Measurements from ENCODE around the gene DBNDD1. TPM values are rescaled to one million over a fixed set of nuclear protein-coding genes. Genes with fewer than 3 reads are reported as not detected.

The DBNDD1 gene
- polyA plus RNA-seq, 1 of the 3 experiments (the other 2 are of a cell fraction) = 27.9 TPM

- TF ChIP-seq PBX3 (IDR thresholded peaks at IDR 0.05) (no peak), EP300 (IDR thresholded peaks at IDR 0.05; ENCODE audit: borderline replicate concordance in 1 of 2, low read depth in 1 of 2, low read length in 1 of 2) (peak in 1 of 2 experiments; percentile 49; a peak in 1 of 4 replicates), CTCF (IDR thresholded peaks at IDR 0.05) (no peak)
- H3K36me3 ChIP-seq (replicated peaks in 1 of 2; ENCODE audit: control insufficient read depth in 1 of 2, insufficient read depth in 2 of 2, low read length in 1 of 2) = no peaks in the 10 kb centered on the region
- H3K79me2 ChIP-seq (ENCODE audit: insufficient read depth) = peaks cover 23% of the 10 kb centered on the region
- peaks cover 23% of the 10 kb centered on the region for H3F3A ChIP-seq (replicated peaks; ENCODE audit: insufficient read depth)
- no peaks in the 10 kb centered on the region for H3K9me3 ChIP-seq
- ChIA-PET POLR2A (interaction anchor here (1.6 to 2.4 kb wide), 4 partner anchors 10 to 98 kb away, joined by 4 to 11 read pairs (median 7); partner anchors contain the start of gene TUBB3), CTCF (interaction anchor here (0.8 to 2.9 kb wide), 9 partner anchors 9 to 315 kb away, joined by 3 to 13 read pairs (median 4); partner anchors contain the start of gene TUBB3)
- no peaks in the 10 kb centered on the region for H3K9me2 ChIP-seq
- H3K9ac ChIP-seq = peak overlapping the region; percentile 80; the same call in 1 of the 2 replicates
- peaks cover 20 to 39% of the 10 kb centered on the region in 2 experiments for H3K4me1 ChIP-seq (ENCODE audit: control insufficient read depth in 1 of 2, insufficient read depth in 2 of 2, low read depth in 1 of 2, low read length in 1 of 2)
- WGBS (ENCODE audit: low lambda C conversion rate) = 65% methylated on average over 2 of the region's 2 CpGs
- H4K20me1 ChIP-seq (ENCODE audit: insufficient read depth) = no peaks in the 10 kb centered on the region
- no peak overlapping the region; a peak in 1 of 4 replicates for H3K4me3 ChIP-seq (ENCODE audit: low read depth in 2 of 2, low read length in 1 of 2)
- no peaks in the 10 kb centered on the region for H3K27me3 ChIP-seq (ENCODE audit: insufficient read depth)
- peak overlapping the region; percentile 96; the same call in 1 of the 2 replicates for H2AFZ ChIP-seq (ENCODE audit: low read depth)
- H3K4me2 ChIP-seq = peak overlapping the region; percentile 93
- H3K27ac ChIP-seq (ENCODE audit: low read depth in 2 of 2, low read length in 1 of 2) = peak overlapping the region; percentile 62 to 88
- peak; percentile 66 for DNase-seq
Observed at GRCh38 chr16:90020838-90021382, 1.7 kb upstream of the DBNDD1 start.

- Histone ChIP-seq H4K20me1 (ENCODE audit: insufficient read depth) (no peaks in the 10 kb centered on the region), H3K9me2 (no peaks in the 10 kb centered on the region), H3K79me2 (ENCODE audit: insufficient read depth) (peaks cover 23% of the 10 kb centered on the region), H3F3A (replicated peaks; ENCODE audit: insufficient read depth) (peaks cover 23% of the 10 kb centered on the region), H3K4me2 (peak overlapping the region; percentile 93), H3K9ac (peak overlapping the region; percentile 80), H3K4me3 (ENCODE audit: low read depth in 2 of 2, low read length in 1 of 2) (peak overlapping the region; percentile 72 to 77), H2AFZ (ENCODE audit: low read depth) (peak overlapping the region; percentile 96), H3K27me3 (ENCODE audit: insufficient read depth) (no peaks in the 10 kb centered on the region), H3K4me1 (ENCODE audit: control insufficient read depth in 1 of 2, insufficient read depth in 2 of 2, low read depth in 1 of 2, low read length in 1 of 2) (peaks cover 20 to 39% of the 10 kb centered on the region in 2 experiments), H3K9me3 (no peaks in the 10 kb centered on the region), H3K36me3 (replicated peaks in 1 of 2; ENCODE audit: control insufficient read depth in 1 of 2, insufficient read depth in 2 of 2, low read length in 1 of 2) (no peaks in the 10 kb centered on the region), H3K27ac (ENCODE audit: low read depth in 2 of 2, low read length in 1 of 2) (peak overlapping the region; percentile 62 to 88)
- ChIA-PET CTCF (interaction anchor here (0.6 to 2.9 kb wide), 18 partner anchors 8 to 315 kb away, joined by 3 to 18 read pairs (median 4); partner anchors contain the start of genes MC1R and TUBB3), POLR2A (interaction anchor here (1.6 to 2.4 kb wide), 4 partner anchors 11 to 98 kb away, joined by 4 to 11 read pairs (median 7); partner anchors contain the start of gene TUBB3)
- no peak for DNase-seq
- 55% methylated on average over 9 of the region's 9 CpGs for WGBS (ENCODE audit: low lambda C conversion rate)
- TF ChIP-seq REST (IDR thresholded peaks at IDR 0.05; ENCODE audit: low read depth, low read length) = no peak
- TF ChIP-seq SIN3A (IDR thresholded peaks at IDR 0.05; ENCODE audit: borderline replicate concordance, low read depth, low read length) = no peak
- no peak for TF ChIP-seq MXI1 (IDR thresholded peaks at IDR 0.05; ENCODE audit: low read depth, low read length)
- TF ChIP-seq PBX3 (IDR thresholded peaks at IDR 0.05) = no peak
- TF ChIP-seq RXRA (IDR thresholded peaks at IDR 0.05; ENCODE audit: borderline replicate concordance, low read depth) = no peak
- TF ChIP-seq NFIC (IDR thresholded peaks at IDR 0.05; ENCODE audit: borderline replicate concordance) = no peak
- TF ChIP-seq USF1 (IDR thresholded peaks at IDR 0.05; ENCODE audit: borderline replicate concordance, low read depth) = no peak
- TF ChIP-seq IRF3 (IDR thresholded peaks at IDR 0.05; ENCODE audit: low read depth, low read length) = no peak
- no peak for TF ChIP-seq GATA2 (CRISPR knock-in tag; IDR thresholded peaks at IDR 0.05)
- no peak for TF ChIP-seq RFX5 (IDR thresholded peaks at IDR 0.05; ENCODE audit: low read length)
- no peak for TF ChIP-seq JUND (IDR thresholded peaks at IDR 0.05)
- TF ChIP-seq RAD21 (IDR thresholded peaks at IDR 0.05; ENCODE audit: low read length) = no peak
Observed at GRCh38 chr16:90020260-90020837, 1.1 kb upstream of the DBNDD1 start.

Data from SK-N-SH (cell line).